Panc1 (cell line): ENCODE measurements around the gene PLCXD1. TPM values are rescaled to one million over a fixed set of nuclear protein-coding genes. Genes with fewer than 3 reads are reported as not detected.

ENCODE experiments used
- ATAC-seq: fragments of 200-7000 bp; cut with Tn5 transposase; 2 replicates; pipeline ENCODE4 v1.9.1; 2020; ENCODE audit warnings: mild to moderate bottlenecking, moderate library complexity
- BruUV-seq: library from RNA; stranded (reverse); fragments of 400-500 nt; replicated peaks from 2 replicates; lab custom pipeline; 2021; lab: Mats Ljungman, UMichigan
- CTCF ChIA-PET: fragments of 300-600 bp; sonication (Branson Sonifier 250); formaldehyde crosslinking; loops from one replicate; lab custom pipeline; 2022; ENCODE audit warnings: antibody characterized with exemption; lab: Charles Lee
- POLR2A ChIA-PET: fragments of 300-600 bp; sonication (Branson Sonifier 250); formaldehyde crosslinking; loops from one replicate; lab custom pipeline; 2022; ENCODE audit warnings: antibody characterized with exemption; lab: Charles Lee
- DNase-seq: peaks from one replicate; pipeline ENCODE4 v3.0.0-alpha.2; 2010; ENCODE audit warnings: low read depth, low spot score
- H3K27ac ChIP-seq: 2 replicates; pipeline ENCODE4 v1.5.1; 2011; ENCODE audit warnings: mild to moderate bottlenecking, low read length, inconsistent platforms
- H3K27me3 ChIP-seq: fragments of 200-500 bp; sonication (Bioruptor generic); 2 replicates; pipeline ENCODE4 v1.6.0; 2014; ENCODE audit warnings: low read length, inconsistent platforms; ENCODE audit not compliant: control insufficient read depth, insufficient read depth
- H3K36me3 ChIP-seq: fragments of 200-500 bp; sonication (Bioruptor generic); 2 replicates; pipeline ENCODE4 v1.5.1; 2014; ENCODE audit warnings: inconsistent platforms, mild to moderate bottlenecking, low read length, moderate library complexity; ENCODE audit not compliant: control insufficient read depth, insufficient read depth
- H3K4me1 ChIP-seq: 2 replicates; pipeline ENCODE4 v1.5.1; 2011; ENCODE audit warnings: inconsistent platforms, mild to moderate bottlenecking, low read length, moderate library complexity; ENCODE audit not compliant: control insufficient read depth, insufficient read depth
- H3K4me3 ChIP-seq, 2 experiments: 2 replicates each; pipeline ENCODE4 v1.5.1; 2011 to 2012; ENCODE audit warnings: low read depth in 2 of 2, low read length in 2 of 2, mild to moderate bottlenecking in 2 of 2, inconsistent platforms in 1 of 2, moderate library complexity in 1 of 2
- H3K9me3 ChIP-seq: fragments of 200-500 bp; sonication (Bioruptor generic); 2 replicates; pipeline ENCODE4 v1.5.1; 2014; ENCODE audit warnings: low read depth, mild to moderate bottlenecking, inconsistent platforms, low read length, moderate library complexity; ENCODE audit not compliant: control insufficient read depth, insufficient read depth
- CTCF ChIP-seq: fragments of 450-650 bp; IDR thresholded peaks from 2 replicates; pipeline ENCODE4 v1.5.1; 2017; ENCODE audit warnings: mild to moderate bottlenecking
- POLR2AphosphoS5 ChIP-seq: IDR thresholded peaks from 2 replicates; pipeline ENCODE4 v1.6.1; 2012; ENCODE audit warnings: mild to moderate bottlenecking, low read depth, low read length, moderate library complexity
- REST ChIP-seq, 2 experiments: IDR thresholded peaks; 2 replicates each; pipeline ENCODE4 v1.6.1; 2011 to 2012; ENCODE audit warnings: low read depth in 2 of 2, control low read depth in 1 of 2, low read length in 1 of 2, mild to moderate bottlenecking in 1 of 2, moderate library complexity in 1 of 2; ENCODE audit not compliant: insufficient read depth in 1 of 2
- SIN3A ChIP-seq: IDR thresholded peaks from 2 replicates; pipeline ENCODE4 v1.6.1; 2012; ENCODE audit warnings: low read depth, mild to moderate bottlenecking, low read length, moderate library complexity, borderline replicate concordance; ENCODE audit not compliant: insufficient read depth
- TCF7L2 ChIP-seq: IDR thresholded peaks from 2 replicates; pipeline ENCODE4 v1.6.1; 2011; ENCODE audit warnings: mild to moderate bottlenecking, low read depth, low read length, inconsistent platforms
- in situ Hi-C: cut with HindIII; loops from 2 replicates; pipeline ENCODE4 v1.10.0; 2016; ENCODE audit warnings: low sequenced_read_pairs, low pct_unique_long_range_greater_than_20kb
- intact Hi-C: fragments of 100-400 bp; cut with micrococcal nuclease; formaldehyde crosslinking; loops from one replicate; pipeline ENCODE4 v1.10.0; 2022; ENCODE audit not compliant: unreplicated experiment
- total RNA-seq: library from RNA; stranded (reverse); gene quantifications from one replicate; pipeline ENCODE4 v1.2.1, GENCODE V29; 2021; ENCODE audit not compliant: unreplicated experiment

The PLCXD1 gene
- total RNA-seq, 1 experiment from 2014 or later, result 54.9 TPM

GRCh38 chrX:311156-312129 lies 30.3 kb downstream of the PLCXD1 start:
- Histone ChIP-seq H3K9me3 (no peaks in the 10 kb centered on the region), H3K36me3 (no peaks in the 10 kb centered on the region), H3K27ac (no peak overlapping the region), H3K4me3 (no peak overlapping the region), H3K27me3 (no peaks in the 10 kb centered on the region), H3K4me1 (no peaks in the 10 kb centered on the region)
- DNase-seq, result no peak
- CTCF ChIA-PET, result no interaction called here
- POLR2A ChIA-PET, result no interaction called here
- no TSS peak for BruUV-seq
- intact Hi-C loops, result no loop called here
- no peak for ATAC-seq
- in situ Hi-C loops, result no loop called here
- TF ChIP-seq CTCF (no peak), POLR2AphosphoS5 (no peak), SIN3A (no peak), TCF7L2 (no peak), REST (IDR thresholded peaks at IDR 0.05; ENCODE audit: insufficient read depth in 1 of 2, low read depth in 2 of 2, low read length in 1 of 2) (no peak)

- H3K4me3 ChIP-seq, result no peak overlapping the region
- H3K4me1 ChIP-seq, result no peaks in the 10 kb centered on the region
- no peak overlapping the region for H3K27ac ChIP-seq
- no peaks in the 10 kb centered on the region for H3K27me3 ChIP-seq
- in situ Hi-C loops (no loop called here), intact Hi-C loops (no loop called here)
- ChIA-PET CTCF (no interaction called here), POLR2A (no interaction called here)
- BruUV-seq, result no TSS peak
- no peaks in the 10 kb centered on the region for H3K36me3 ChIP-seq
- no peak for ATAC-seq
- no peaks in the 10 kb centered on the region for H3K9me3 ChIP-seq
- TF ChIP-seq POLR2AphosphoS5 (no peak), REST (IDR thresholded peaks at IDR 0.05; ENCODE audit: insufficient read depth in 1 of 2, low read depth in 2 of 2, low read length in 1 of 2) (no peak), TCF7L2 (no peak), SIN3A (no peak), CTCF (no peak)
- no peak for DNase-seq
Measured at GRCh38 chrX:312621-313331, 31.6 kb downstream of the PLCXD1 start.
